Gastrocnemius medialis (tissue), 4 donors: Measurements from ENCODE around the gene RPRD1B. TPM values are rescaled to one million over a fixed set of nuclear protein-coding genes. Genes with fewer than 3 reads are reported as not detected.

Experiments used
- ATAC-seq, 2 donors: fragments of 150-250 bp; one replicate each; pipeline ENCODE4 v1.9.1; 2016
- DNase-seq, 2 donors: peaks; one replicate each; pipeline ENCODE4 v3.0.0-alpha.2; 2019
- H3K27ac ChIP-seq, 4 donors: fragments of 200-600 bp; sonication (generic); 1 replicate in 1 of 4; 2 replicates in 3 of 4; pipeline ENCODE4 v1.5.1; 2016 to 2018; ENCODE audit warnings: mild to moderate bottlenecking in 2 of 4, moderate library complexity in 1 of 4
- H3K27me3 ChIP-seq, 3 donors: fragments of 200-600 bp; sonication (generic) in 2 of 3; 1 replicate in 1 of 3; 2 replicates in 2 of 3; pipeline versions ENCODE4 v1.5.1 to v1.6.0; 2016 to 2019; ENCODE audit warnings: mild to moderate bottlenecking in 1 of 3, moderate library complexity in 1 of 3
- H3K36me3 ChIP-seq, 2 donors: fragments of 200-600 bp; sonication (generic) in 1 of 2; one replicate each; pipeline ENCODE4 v1.5.1; 2017 to 2018
- H3K4me1 ChIP-seq, 2 donors: fragments of 200-600 bp; sonication (generic) in 1 of 2; one replicate each; pipeline ENCODE4 v1.5.1; 2016 to 2017; ENCODE audit warnings: mild to moderate bottlenecking in 2 of 2
- H3K4me3 ChIP-seq, 4 donors: fragments of 200-600 bp; sonication (generic) in 3 of 4; 1 replicate in 1 of 4; 2 replicates in 3 of 4; pipeline ENCODE4 v1.5.1; 2016 to 2019; ENCODE audit warnings: mild to moderate bottlenecking in 2 of 4
- H3K9me3 ChIP-seq, 3 donors: fragments of 200-600 bp; sonication (generic) in 2 of 3; 1 replicate in 1 of 3; 2 replicates in 2 of 3; pipeline ENCODE4 v1.5.1; 2016 to 2019
- POLR2A ChIP-seq, 2 donors: fragments of 450-650 bp; IDR thresholded peaks; one replicate each; pipeline ENCODE4 v1.6.1; 2017; ENCODE audit warnings: antibody characterized with exemption in 2 of 2, mild to moderate bottlenecking in 2 of 2, moderate library complexity in 2 of 2
- in situ Hi-C, 4 donors: fragments of 200-750 bp; cut with MboI; loops; one replicate each; pipeline versions ENCODE4 v1.15.0 to v1.8.0; 2017; ENCODE audit warnings: low sequenced_read_pairs in 4 of 4
- intact Hi-C: fragments of 100-400 bp; cut with DNase I; formaldehyde crosslinking; loops from one replicate; pipeline ENCODE4 v1.15.1; 2023; ENCODE audit warnings: low total_unique reads
- total RNA-seq, 4 donors: library from RNA; depleted of rRNA; stranded (reverse); fragments of >200 nt; gene quantifications; one replicate each; pipeline versions ENCODE4 v1.1.0 to v1.2.3, GENCODE V29; 2016
- TF ChIP-seq, protein P1 (sequence below), 5 experiments: fragments of 450-650 bp in 3 of 5; fragments of 200-600 bp in 2 of 5; sonication (generic) in 2 of 5; IDR thresholded peaks in 4 of 5; conservative IDR thresholded peaks in 1 of 5; 1 replicate in 4 of 5; 2 replicates in 1 of 5; pipeline ENCODE4 v1.5.1; 2016 to 2019; ENCODE audit warnings: antibody characterized with exemption in 5 of 5, mild to moderate bottlenecking in 3 of 5, moderate library complexity in 3 of 5

The RPRD1B gene
- total RNA-seq, 4 donors from 2014 or later: 25.2 to 61.0 (median 40.6) TPM

GRCh38 chr20:38085026-38085425 lies 51.5 kb downstream of the RPRD1B start:
- peaks cover 27 to 33% of the 10 kb centered on the region in 2 donors for H3K4me1 ChIP-seq

GRCh38 chr20:38089500-38089899 lies 56.0 kb downstream of the RPRD1B start:
- ATAC-seq (no peak), DNase-seq (no peak)
- peaks cover 0 to 43% of the 10 kb centered on the region in 2 donors for H3K36me3 ChIP-seq
- intact Hi-C loops: no loop called here
- H3K9me3 ChIP-seq: no peaks in the 10 kb centered on the region
- H3K27ac ChIP-seq: no peak overlapping the region
- H3K4me3 ChIP-seq: no peak overlapping the region
- TF ChIP-seq, protein P1, sequence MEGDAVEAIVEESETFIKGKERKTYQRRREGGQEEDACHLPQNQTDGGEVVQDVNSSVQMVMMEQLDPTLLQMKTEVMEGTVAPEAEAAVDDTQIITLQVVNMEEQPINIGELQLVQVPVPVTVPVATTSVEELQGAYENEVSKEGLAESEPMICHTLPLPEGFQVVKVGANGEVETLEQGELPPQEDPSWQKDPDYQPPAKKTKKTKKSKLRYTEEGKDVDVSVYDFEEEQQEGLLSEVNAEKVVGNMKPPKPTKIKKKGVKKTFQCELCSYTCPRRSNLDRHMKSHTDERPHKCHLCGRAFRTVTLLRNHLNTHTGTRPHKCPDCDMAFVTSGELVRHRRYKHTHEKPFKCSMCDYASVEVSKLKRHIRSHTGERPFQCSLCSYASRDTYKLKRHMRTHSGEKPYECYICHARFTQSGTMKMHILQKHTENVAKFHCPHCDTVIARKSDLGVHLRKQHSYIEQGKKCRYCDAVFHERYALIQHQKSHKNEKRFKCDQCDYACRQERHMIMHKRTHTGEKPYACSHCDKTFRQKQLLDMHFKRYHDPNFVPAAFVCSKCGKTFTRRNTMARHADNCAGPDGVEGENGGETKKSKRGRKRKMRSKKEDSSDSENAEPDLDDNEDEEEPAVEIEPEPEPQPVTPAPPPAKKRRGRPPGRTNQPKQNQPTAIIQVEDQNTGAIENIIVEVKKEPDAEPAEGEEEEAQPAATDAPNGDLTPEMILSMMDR (IDR thresholded peaks at IDR 0.05 in 4 of 5, conservative IDR thresholded peaks at IDR 0.05 in 1 of 5): no peak
- in situ Hi-C loops: no loop called here
- peaks cover 36 to 37% of the 10 kb centered on the region in 2 donors for H3K4me1 ChIP-seq
- no peaks in the 10 kb centered on the region for H3K27me3 ChIP-seq

More at GRCh38 chr20:38085026-38085425, 51.5 kb downstream of the RPRD1B start:
- intact Hi-C loops (no loop called here), in situ Hi-C loops (no loop called here)
- DNase-seq: no peak
- H3K27me3 ChIP-seq: no peaks in the 10 kb centered on the region
- H3K27ac ChIP-seq: no peak overlapping the region
- no peak overlapping the region for H3K4me3 ChIP-seq
- H3K9me3 ChIP-seq: no peaks in the 10 kb centered on the region
- TF ChIP-seq POLR2A (IDR thresholded peaks at IDR 0.05): no peak
- TF ChIP-seq, protein P1 (IDR thresholded peaks at IDR 0.05 in 4 of 5, conservative IDR thresholded peaks at IDR 0.05 in 1 of 5): no peak
- ATAC-seq: no peak
- peaks cover 0 to 36% of the 10 kb centered on the region in 2 donors for H3K36me3 ChIP-seq

GRCh38 chr20:38090061-38090460 lies 56.5 kb downstream of the RPRD1B start:
- no peak for TF ChIP-seq POLR2A (IDR thresholded peaks at IDR 0.05)
- TF ChIP-seq, protein P1 (IDR thresholded peaks at IDR 0.05 in 4 of 5, conservative IDR thresholded peaks at IDR 0.05 in 1 of 5): no peak
- Histone ChIP-seq H3K4me1 (peaks cover 40 to 42% of the 10 kb centered on the region in 2 donors), H3K27me3 (no peaks in the 10 kb centered on the region), H3K9me3 (no peaks in the 10 kb centered on the region), H3K4me3 (no peak overlapping the region), H3K27ac (no peak overlapping the region), H3K36me3 (peaks cover 0 to 38% of the 10 kb centered on the region in 2 donors)
- in situ Hi-C loops: no loop called here
- intact Hi-C loops: no loop called here
- DNase-seq (no peak), ATAC-seq (no peak)

DNA sequence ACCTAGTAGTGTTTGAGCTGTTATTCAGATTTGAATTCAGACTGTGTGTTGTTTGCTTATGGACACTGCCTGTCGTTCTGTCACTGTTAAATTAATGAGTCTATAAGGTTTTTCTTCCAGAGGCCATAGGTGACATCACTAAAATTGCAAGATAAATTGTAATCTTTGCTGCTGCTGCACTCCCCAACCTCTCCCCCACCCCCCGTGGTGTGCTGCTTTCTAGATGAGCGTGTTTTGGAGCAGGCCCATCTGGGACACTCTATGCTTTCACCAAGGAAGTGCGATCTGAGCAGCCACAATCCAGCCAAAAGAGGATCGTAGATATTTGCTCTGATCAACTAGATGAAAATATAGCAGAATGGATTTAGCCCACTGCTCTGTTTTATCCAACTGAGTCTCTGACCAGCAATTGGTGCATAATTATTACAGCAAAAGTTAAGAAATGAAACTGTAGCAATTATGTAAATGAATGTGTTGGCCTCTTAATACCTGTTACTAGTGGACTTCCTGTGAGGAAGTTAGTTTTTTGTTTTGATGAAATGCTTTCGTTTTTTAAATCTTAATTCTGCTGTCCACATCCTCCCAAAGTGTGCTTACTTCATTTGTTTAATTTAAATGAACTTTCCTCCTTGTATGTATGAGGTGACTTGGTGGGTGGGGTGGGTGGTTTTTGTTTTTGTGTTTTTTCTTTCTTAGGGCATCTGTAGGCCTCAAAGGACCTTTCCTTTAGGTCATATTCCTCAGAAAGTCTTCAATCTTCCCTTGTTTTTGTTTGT lies 58.1 kb downstream of the RPRD1B start:
- in situ Hi-C loops (no loop called here), intact Hi-C loops (no loop called here)
- H3K9me3 ChIP-seq: no peaks in the 10 kb centered on the region
- DNase-seq (no peak), ATAC-seq (peak in 1 of 2 donors; percentile 54)
- peak overlapping the region; percentile 12 to 64 (median 46) for H3K27ac ChIP-seq
- no peaks in the 10 kb centered on the region for H3K27me3 ChIP-seq
- TF ChIP-seq, protein P1 (IDR thresholded peaks at IDR 0.05 in 4 of 5, conservative IDR thresholded peaks at IDR 0.05 in 1 of 5): no peak
- TF ChIP-seq POLR2A (IDR thresholded peaks at IDR 0.05): no peak
- no peak overlapping the region for H3K4me3 ChIP-seq
- peaks cover 0 to 34% of the 10 kb centered on the region in 2 donors for H3K36me3 ChIP-seq
- H3K4me1 ChIP-seq: peaks cover 45 to 47% of the 10 kb centered on the region in 2 donors
